Nasal cavity respiratory epithelium epithelial cell of viscerocranial mucosa (primary cell): ENCODE results near the gene PSG4. TPM values are rescaled to one million over a fixed set of nuclear protein-coding genes. Genes with fewer than 3 reads are reported as not detected.

ENCODE experiments used
- total RNA-seq: library from RNA; depleted of rRNA; stranded (reverse); fragments of >200 nt; gene quantifications from 2 replicates; pipeline ENCODE4 v1.2.3, GENCODE V29; 2014

The PSG4 gene
- total RNA-seq = 6.7 TPM in 1 of 2 replicates, not detected in the other

GRCh38 chr19:43205471-43206105 is at the start of gene PSG4:
Gene PSG4, minus strand, starts transcription at chr19:43205638. Its CDS starts 102 bp downstream, at chr19:43205536.

GRCh38 chr19:43186311-43186935 is 19.0 kb downstream of the PSG4 start, which contains the start of gene PSG5:
Gene PSG5, minus strand, starts transcription at chr19:43186536. Its CDS starts 131 bp downstream, at chr19:43186405.

Other genes with a start within 250 kb of the PSG4 start
- gene PSG11, start 179.2 kb downstream of the PSG4 start, total RNA-seq = not detected in 2 replicates
- not detected in 2 replicates for gene PSG2, start 122.9 kb downstream of the PSG4 start, total RNA-seq
- 0.21 TPM in 1 of 2 replicates, not detected in the other for gene PSG5, start 19.1 kb downstream of the PSG4 start, total RNA-seq
- not detected in 2 replicates for gene PSG9, start 63.9 kb upstream of the PSG4 start, total RNA-seq
- gene CD177, start 148.0 kb upstream of the PSG4 start, total RNA-seq = 0.34 and 0.85 TPM in 2 replicates
- not detected in 2 replicates for gene TEX101, start 209.3 kb upstream of the PSG4 start, total RNA-seq